Measurements from ENCODE around the gene NPAS3.

Gene NPAS3

DNA sequence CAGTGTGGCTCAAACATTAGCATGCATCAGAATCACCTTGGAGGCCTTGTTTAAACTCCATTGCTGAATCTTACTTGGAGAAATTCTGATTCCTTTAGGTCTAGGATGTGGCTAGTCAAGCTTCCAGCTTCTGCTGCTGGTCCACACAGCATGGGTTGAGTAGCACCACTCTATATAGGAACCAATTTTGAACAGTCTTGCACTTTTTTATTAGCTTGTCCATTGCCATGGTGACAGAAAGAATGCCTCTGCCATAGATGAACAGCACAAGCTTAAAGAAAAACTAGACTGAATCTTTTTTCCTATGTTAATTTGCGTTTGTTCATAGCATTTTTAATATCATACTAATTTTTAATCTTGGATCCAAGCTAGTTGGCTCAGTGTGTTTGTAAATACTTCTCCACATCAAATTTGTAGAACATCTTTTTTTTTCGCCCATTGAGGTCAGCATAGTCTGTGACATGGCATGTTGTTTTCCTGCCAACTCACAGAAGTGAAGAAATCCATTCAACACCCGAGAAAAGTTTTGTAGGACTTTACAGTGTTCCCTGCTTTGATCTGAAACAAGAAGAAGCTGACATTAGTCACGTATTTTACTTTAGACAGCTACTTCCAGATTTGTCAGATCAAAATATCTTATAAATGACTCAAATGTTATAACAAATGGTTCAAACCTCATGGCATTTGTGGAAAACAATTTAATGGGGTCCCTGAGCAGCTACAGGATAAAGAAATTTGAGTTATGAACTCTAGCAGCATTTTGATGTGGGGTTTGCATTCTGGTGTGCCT lies 573.4 kb downstream of the NPAS3 start:
- no peak for DNase-seq (ENCODE audit: low read depth in 2 of 2)

DNA sequence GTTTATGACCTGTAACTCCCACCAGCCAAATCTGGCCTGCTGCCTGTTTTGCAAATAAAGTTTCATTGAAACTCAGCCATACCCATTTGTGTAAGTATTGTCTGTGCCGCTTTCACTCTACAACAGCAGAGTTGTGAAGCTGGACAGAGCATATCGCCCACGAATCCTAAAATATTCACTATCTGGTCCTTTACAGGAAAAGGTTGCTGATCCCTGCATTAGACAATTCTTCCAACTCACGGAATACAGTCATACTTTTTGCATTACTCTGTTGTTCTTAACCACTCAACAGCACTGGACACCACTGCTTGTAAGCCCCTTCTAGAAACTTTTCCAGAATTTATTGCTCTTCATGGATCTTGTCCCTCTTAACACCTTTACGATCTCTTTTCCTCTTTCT lies 576.8 kb downstream of the NPAS3 start:
- no peak for DNase-seq (ENCODE audit: low read depth in 2 of 2)

DNA sequence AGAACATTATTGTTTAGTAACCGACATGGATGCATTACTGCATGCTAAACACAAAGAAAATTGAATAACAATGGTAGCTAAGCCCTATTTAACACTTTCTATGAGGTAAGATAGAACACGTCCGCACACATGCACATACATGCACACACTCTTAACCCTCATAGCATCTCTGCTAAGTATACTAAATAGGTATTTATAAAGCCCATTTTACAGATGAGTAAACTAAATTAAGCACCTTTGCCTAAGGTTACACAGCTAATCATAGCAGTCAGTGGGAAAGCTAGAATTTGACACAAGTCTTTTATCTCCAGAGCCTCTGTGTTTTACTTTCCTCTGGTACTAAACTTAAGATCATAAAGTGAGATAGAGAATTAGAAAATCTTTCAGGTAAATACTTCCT lies 577.2 kb downstream of the NPAS3 start:
- DNase-seq (ENCODE audit: low read depth in 2 of 2), result no peak

DNA sequence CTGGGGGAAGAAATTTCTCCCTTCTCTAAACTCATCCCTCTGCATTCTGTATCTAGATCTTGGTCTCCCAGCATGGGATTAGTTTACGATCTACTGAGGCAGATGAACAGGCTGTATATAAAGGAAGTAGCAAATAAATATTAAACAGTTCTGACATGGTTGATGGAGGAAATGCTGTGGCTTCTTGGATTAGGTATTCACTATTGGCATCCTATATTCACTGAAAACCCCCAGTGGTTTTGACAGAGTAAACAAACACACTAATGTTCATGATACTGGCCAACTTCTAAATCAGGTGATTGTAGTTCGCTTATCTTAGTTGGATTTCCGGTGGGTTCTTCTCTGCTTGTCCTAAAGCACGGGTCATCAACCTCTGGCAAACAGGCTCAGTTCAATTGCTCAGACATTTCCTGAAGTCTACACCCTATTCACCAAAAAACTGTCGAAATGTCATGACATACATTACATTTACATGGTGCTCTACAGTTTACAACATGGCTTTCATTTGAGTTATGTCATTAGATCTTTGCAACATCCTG lies 578.3 kb downstream of the NPAS3 start:
- DNase-seq (ENCODE audit: low read depth in 2 of 2), result no peak

DNA sequence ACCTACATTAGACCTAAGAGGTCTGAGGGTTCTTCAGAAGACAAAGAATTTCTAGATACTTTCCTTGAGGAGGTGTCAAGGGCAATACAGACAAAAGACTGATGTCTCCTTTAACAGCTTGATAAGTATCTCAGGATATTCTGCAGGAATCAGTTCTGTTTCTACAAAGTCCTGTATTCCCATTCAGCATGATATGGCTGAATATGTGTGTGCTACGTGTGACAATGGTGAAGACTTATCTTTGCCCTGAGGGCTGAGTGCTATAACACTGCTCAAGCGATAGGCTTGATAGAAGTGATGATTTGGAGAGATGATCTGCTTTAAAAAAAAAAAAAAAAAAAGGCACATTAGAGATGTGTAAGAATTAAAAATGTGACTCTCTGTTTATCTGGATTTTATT lies 582.5 kb downstream of the NPAS3 start:
- DNase-seq (ENCODE audit: low read depth in 2 of 2), result no peak

DNA sequence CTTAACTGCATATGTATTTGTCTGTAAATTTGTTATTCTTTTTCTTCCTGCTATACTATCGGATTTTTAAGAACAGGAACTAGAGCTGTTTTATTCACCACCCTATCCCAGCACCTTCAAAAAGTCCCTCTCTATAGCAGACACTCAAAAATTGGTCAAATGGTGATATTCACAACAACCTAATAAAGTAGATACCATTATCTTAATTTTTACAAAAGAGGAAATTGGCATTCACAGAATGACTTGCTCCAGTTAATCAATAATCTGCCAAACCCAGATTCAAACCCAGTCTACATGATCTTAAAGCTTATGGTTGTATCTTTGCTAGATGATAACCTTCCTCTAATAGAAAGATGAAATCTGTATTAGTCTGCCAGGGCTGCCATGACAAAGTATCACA lies 585.6 kb downstream of the NPAS3 start:
- DNase-seq (ENCODE audit: low read depth in 2 of 2), result no peak

DNA sequence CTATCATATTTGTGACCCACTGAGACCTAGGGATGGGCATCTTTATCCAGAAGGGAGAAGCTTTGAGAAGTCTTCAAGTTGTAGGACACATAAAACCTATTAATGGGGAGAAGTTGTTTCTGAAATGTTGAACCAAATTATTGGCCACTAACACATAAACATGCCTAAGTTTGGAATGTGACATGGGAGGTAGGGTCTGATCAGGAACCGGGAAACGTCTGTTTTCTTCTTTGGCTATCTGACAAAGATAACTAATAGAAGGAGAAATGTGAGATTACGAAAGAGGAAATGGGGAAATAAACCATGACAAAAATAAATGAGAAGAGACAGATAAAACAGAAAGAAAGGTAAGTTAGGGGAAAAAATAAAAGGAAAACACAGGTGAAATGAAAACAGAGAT lies 586.9 kb downstream of the NPAS3 start:
- no peak for DNase-seq (ENCODE audit: low read depth in 2 of 2)

DNA sequence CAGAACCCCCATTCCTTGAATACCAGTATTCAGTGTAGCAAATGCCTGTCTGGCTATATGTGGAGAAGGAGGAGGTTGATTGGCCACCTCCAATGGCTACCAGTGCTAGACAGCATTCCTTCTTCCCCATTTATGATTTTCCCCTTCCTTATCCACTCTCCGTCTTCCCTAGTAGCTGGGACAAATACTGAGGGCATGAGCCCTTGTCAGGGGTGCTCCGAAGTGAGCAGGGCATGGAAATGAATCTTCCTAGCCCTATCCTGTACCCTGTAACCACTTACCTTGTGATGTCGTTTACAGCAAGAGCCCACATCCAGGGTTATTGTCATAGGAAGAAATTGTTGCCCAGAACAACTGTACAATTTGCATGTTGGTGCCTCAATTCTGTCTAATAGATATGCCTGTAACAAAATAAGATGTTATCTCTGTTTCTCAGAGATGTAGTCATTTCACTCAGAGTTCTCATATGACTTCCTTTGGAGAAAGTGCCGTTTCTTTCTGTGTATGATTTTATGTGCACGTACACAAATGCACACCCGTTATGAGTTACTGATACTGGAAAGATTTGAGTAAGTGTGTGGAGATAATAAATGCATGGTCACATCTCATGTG lies 588.5 kb downstream of the NPAS3 start:
- DNase-seq (ENCODE audit: low read depth in 2 of 2), result no peak

DNA sequence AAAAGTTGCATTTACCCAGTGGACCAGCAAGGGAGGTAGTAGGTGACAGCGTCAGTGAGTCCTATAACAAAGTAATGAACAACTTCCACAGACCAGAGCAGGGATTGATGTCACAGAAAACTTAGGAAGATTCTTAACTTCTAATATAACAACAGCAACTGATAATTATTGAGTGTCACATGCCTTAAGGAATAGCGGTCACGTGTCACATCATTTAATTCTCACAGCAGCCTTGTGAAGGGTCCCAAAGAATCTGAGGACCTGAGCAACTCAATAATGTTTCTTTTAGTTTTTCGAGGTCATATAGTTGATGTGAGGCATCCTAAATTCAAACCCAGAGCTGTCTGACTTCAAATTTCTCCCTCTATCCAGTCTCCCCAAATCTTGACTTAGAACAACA lies 590.0 kb downstream of the NPAS3 start:
- DNase-seq (ENCODE audit: low read depth in 2 of 2), result no peak

DNA sequence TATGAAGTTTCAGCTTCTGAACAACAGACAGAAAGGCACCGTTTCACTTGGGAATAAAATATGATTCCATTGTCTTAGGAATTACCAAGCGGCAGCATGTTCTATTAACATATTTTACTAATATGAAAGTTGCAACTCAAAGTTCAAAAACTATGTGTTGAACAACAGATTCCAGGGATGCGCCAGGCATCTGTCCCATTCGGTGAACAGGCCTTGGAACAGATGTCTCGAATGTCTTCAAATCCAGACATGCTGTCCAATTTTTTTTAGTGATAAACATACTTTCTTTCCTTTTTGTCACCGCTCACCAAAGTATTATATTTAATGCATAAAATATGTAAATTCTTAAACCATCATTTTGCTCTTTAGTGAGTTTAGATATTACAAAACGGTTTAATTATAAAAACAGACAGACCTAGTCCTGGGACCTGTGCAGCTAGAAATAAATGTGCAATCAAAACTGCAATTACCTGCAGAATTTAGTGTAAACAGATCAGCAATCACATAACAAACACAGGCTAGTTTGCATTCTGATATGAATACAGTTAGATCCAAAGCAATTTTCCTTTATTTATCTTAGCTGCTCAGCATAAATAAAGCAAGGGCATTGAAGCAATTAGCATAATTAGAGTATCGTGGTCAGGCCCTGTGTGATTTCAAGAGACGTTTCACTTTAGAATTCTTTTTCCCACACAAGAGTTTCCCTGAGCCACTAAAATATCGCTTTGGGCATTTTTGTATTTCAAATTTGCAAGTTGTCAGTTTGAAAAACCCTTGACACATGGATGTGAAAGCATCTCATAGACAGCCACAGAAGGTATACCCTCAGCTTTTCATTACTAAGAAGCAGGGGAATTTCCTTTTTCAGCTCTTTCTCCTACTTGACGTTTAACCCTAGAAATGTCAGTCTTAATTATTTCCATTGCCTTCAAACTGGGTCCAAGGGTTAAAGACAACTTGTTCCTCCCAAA lies 591.4 kb downstream of the NPAS3 start:
- DNase-seq (ENCODE audit: low read depth in 2 of 2), result no peak

DNA sequence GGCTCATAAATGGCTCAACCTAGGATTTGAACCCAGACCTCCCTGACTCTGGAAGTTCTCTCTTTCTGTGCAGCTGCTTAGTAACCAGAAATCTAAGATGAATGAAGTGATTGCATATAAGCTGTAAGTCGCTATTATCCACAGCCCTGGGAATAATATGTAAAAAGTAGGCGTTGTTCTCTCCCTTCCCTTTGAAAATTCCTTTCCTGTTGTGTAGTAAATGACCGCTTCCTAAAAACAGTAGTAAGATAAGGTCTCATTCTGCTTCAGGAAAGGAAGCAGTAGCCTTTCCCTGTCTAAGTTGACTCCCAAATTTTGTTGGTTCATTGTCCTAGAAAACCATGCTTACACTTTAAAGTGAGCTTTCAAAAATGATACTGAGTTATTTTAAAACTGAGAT lies 593.9 kb downstream of the NPAS3 start:
- no peak for DNase-seq (ENCODE audit: low read depth in 2 of 2)

DNA sequence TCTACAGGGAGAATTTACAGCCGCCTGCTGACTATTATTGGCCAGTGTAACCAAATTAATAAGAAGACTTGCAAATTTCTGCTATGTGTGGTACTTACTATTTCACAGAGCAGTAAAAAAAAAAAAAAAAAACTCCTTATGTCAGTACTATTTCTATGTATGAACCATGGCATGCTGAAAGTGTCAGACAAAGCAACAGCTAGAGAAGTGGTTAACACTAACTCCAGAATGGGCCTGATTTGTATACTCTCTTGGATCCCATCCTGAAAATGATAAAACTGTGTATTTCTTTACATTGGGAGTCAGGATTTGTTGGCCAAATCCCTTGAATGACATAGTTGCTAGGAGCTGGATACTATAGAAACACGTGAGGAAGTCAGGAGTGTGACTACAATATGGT lies 595.4 kb downstream of the NPAS3 start:
- DNase-seq (ENCODE audit: low read depth in 2 of 2), result no peak

DNA sequence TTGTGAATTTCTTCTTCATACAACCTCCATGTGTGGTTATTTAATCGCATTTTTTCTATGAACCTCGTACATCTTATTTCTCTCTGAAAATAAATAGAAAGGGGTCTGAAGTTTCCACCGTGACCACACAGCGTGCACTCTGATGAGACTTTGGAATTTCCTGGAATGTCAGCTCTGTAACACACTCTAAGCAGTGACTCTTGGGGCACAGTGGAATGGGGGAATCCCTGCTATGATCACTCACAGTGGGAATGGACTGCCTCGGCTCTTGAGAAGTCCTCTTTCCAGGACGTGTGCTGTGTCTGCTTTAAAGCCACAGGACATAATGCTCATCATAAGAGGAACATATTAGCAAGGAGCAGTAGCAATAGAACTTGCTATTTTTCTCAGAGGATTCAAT lies 596.0 kb downstream of the NPAS3 start:
- DNase-seq (ENCODE audit: low read depth in 2 of 2), result no peak

DNA sequence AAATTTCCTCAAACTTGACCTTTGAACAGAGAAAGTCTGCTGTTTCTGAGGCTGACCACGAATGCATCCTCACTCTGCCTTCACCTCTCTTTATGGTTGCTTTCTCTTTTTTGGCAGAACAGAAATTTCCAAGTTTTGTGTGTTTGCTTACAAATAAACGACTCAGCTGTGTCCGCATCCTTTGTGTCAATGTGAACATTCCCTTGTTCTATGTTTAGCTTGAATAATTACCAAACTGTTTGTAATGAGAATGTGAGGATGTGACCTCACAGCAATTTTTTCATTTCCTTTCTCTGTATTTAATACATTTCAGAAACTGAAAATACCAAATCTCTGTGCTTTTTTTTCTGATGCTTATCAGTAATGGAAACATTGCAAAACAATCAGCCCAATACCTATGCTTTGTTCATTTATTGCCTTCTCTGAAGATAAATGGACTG lies 601.3 kb downstream of the NPAS3 start:
- DNase-seq (ENCODE audit: low read depth in 2 of 2), result no peak

DNA sequence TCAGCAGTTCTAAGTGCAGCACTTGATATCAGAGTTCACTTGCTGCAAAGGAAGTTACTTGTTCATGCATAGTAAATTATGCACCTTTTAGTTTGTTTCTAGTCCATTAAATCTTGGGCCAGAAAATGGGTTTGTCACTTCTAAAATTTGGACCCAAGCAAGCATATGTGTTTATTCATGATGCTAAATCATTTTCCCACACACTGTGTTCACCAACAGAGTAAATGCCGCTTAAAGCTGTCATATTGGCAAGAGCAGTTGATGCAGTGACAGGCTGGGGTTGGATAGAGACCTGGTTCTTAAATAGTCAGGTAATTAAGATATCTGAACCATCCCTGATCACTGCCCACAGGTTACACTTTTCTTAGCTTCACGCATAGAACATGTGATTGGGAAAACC lies 602.5 kb downstream of the NPAS3 start:
- DNase-seq (ENCODE audit: low read depth in 2 of 2), result no peak

DNA sequence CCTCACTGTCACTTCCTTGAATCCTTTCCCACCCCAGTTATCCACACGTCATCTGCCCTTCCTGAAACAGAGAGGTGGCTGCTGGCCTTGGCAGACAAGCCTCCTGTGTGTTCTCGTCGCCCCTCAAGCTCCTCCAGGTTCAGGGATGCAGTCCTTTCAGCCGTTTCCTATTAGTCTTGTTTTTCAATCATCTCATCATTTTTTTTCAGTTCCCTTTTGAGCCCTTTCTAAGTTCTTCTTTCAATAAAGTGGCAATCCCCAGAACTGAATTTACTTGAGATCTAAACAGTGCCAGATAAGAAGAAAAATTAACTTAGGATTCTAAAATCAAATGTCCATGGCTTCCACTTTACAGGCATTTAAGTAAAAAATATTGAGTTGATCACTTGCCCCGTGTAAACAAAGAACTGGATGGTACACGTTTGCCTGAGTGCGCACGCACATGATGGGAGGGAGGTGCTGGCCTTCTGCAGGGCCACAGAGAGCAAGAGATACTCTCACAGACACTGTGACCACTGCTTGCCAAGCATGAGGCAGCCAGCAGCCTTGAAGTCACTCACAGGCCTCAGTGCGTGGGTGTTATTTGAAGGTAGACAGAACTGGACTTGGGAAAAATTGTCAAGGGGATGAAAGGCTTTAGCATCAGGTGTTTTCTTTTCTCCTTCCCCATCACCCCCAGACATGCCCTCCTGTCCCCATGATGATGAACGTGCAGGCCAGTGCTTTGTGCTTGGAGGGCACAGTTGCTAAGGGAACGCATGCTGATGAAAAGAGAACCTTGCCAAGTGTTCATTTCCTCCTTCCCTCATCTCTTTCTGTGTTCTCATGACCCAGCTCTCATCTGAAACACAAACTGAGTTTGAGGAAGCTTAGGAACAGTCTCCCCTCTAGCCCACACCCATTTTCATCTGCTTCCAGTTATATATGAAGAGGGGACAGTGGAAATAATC lies 603.9 kb downstream of the NPAS3 start:
- no peak for DNase-seq (ENCODE audit: low read depth in 2 of 2)

DNA sequence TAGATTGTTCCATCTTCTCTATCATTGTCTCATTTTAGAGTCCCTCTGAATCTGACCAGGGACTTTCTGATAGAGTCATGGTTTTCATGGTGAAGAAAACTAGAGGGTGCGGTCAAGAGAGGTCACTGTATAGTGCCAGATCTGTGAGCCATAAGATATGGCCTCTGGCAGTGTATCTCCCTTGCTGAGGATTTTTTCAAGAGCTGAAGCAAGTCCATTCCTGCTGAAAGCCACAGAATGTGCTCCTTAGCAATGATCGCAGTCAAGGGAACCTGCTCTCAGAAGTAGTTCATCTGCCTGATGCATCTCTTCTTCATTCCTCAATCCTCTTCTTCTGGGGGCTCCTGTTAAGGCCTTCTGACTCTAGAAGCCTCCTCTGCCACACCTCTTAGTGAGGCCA lies 607.0 kb downstream of the NPAS3 start:
- DNase-seq (ENCODE audit: low read depth in 2 of 2), result no peak

DNA sequence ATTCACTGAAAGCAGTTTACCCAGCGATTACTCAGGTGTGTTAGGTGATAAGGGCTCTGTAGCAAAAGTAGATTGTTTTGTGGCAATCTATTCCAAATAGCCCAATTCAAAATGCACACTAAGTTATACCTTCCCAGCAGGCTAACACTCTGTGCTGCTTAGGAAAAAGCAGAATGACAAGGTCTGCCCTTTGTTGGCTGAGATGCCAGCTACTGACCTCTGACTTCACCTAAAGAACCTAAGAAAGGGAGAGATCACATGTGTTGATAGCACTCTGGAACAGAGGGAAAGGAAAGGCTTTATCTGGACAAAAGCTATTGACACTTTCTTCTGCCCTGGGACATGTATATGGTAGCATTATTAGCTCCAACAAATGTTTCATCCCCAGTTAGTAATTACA lies 609.9 kb downstream of the NPAS3 start:
- no peak for DNase-seq (ENCODE audit: low read depth in 2 of 2)

DNA sequence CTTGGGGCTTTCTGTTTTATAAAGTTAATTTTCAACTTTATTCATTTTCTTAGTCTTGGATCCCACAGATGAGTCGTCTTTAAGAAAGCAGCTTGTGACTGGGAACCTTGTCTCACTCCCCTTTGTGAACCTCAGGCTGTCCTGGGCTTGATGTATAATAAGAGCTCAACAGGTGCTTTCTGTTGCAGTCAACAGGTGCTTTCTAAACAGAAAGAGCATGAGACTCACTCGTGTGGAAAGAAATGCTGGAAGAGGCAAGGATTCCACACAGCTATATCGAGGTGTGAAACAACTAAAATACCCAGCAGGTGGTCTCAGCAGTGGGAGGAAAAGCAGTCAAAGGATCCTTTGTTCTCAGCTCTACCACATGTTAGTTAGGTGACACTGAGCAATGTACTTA lies 613.3 kb downstream of the NPAS3 start:
- no peak for DNase-seq (ENCODE audit: low read depth in 2 of 2)

DNA sequence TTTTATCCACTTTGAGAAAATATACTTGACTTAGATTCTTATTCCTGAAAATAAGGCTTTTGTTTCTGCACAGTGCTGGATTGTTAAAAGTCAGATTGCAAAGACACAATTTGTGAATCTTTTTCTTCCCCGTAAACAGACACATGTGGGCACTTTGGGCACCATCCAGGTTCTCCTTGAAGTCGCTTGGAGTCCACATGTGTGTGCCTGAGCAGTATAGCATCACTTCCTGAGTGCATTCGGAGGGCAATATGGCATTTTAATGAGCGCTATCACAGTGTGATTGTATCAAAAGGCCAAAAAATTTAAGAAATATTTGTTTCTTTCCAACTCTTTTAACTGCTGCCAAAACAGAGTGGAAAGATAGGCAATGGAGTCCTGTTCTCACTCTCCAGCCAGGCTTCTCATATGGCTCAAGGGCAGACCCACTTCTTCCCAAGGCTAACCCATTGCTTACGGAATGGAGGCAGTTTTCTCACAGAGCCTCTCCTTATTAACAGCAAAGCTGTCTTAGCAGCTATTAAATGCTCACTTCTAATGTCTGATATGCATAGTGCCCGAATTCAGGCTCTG lies 615.1 kb downstream of the NPAS3 start:
- no peak for DNase-seq (ENCODE audit: low read depth in 2 of 2)

DNA sequence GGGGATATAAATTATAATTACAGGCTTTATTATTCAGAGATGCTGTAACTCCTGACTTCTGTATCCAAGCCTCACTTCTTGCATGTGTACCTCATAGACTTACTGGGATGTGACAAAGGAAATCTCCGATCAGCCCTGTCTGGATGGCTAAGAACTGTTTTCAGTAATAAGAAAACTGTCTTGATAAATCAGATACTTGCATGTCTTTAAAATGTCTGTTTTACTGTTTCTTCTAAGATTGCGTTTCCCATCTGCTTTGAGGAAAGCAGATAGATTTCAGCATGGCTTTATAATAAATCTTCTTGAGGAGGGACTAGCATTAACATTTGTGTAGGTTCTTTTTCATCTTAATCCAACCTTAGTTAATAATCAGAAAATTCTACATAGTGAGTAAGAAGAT lies 616.3 kb downstream of the NPAS3 start:
- no peak for DNase-seq (ENCODE audit: low read depth in 2 of 2)
